Activated naive CD4-positive, alpha-beta T cell treated with anti-CD3 and anti-CD28 coated beads, Interleukin-2, amount 50 U/mL, for 72 hours (primary cell): ENCODE measurements around the gene TMCO4. TPM values are rescaled to one million over a fixed set of nuclear protein-coding genes. Genes with fewer than 3 reads are reported as not detected.

Experiments used
- ATAC-seq, 2 donors: fragments of 150-1000 bp; cut with Tn5 transposase; 2 replicates each; pipeline ENCODE4 v1.10.0; 2021; ENCODE audit warnings: mild to moderate bottlenecking in 2 of 2, moderate library complexity in 2 of 2
- DNase-seq, 2 donors: peaks; one replicate each; pipeline ENCODE4 v3.0.0; 2021 to 2022; ENCODE audit warnings: low spot score in 2 of 2
- H3K27ac Mint-ChIP-seq, 2 donors: one replicate each; pipeline ENCODE4 v1.8.0; 2022; ENCODE audit warnings: mild to moderate bottlenecking in 2 of 2, mixed read lengths in 2 of 2
- H3K36me3 Mint-ChIP-seq, 2 donors: one replicate each; pipeline ENCODE4 v1.8.0; 2022; ENCODE audit warnings: mixed read lengths in 2 of 2
- H3K9me3 Mint-ChIP-seq, 2 donors: one replicate each; pipeline ENCODE4 v1.8.0; 2022; ENCODE audit warnings: mixed read lengths in 2 of 2
- total RNA-seq, 2 donors: library from RNA; stranded (reverse); gene quantifications; one replicate each; pipeline ENCODE4 v1.2.3, GENCODE V29; 2022

Gene TMCO4
- total RNA-seq, 2 donors from 2014 or later = 6.9 to 18.7 TPM

- ATAC-seq (no peak), DNase-seq (no peak)
- Mint-ChIP-seq H3K27ac (no peak overlapping the region), H3K9me3 (no peaks in the 10 kb centered on the region), H3K36me3 (peaks cover 0 to 6% of the 10 kb centered on the region in 2 donors)
Observed at GRCh38 chr1:19769211-19769932, 30.3 kb downstream of the TMCO4 start.

GRCh38 chr1:19768353-19769210 lies 31.1 kb downstream of the TMCO4 start:
- DNase-seq = no peak
- H3K27ac Mint-ChIP-seq = no peak overlapping the region
- ATAC-seq = no peak
- H3K36me3 Mint-ChIP-seq = peaks cover 0 to 6% of the 10 kb centered on the region in 2 donors
- H3K9me3 Mint-ChIP-seq = no peaks in the 10 kb centered on the region

DNA sequence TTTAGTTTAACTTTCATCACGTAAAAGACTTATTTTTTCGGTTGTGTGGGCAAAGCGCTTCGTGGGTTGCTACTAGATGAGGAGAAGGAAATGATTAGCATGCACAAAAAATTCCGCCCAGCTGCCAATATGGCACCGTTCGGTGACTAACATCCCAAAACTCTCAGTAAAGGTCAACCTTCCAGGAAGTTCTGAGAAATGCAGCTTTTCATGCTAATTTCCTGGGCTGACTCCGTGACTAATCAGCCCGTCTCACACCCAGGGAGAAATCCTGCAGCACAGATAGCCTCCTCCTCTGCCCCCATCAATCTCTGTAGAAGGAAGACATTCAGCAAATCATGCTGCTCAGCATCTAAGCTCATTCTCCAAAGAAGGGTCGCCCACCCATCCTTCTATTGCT lies 34.1 kb downstream of the TMCO4 start:
- H3K27ac Mint-ChIP-seq = peak overlapping the region; percentile 81 to 86

DNA sequence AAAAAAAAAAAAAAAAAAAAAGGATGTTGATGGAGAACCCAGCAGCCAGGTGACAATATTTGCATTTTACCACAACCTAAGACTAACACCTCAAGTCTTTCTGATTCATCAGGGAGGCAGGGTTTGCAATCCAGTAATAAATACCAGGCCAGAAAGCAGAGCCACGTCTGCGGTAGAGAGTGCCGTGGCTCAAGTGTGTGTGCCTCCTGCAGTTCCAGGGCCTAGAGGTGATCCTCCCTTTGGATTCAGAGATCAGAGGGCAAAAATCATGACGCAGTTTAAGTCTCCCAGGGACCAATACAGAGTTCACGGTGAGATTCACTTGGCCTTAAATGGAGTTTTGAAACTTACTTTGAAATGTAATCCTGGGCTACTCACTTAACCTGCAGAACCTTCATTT lies 34.9 kb downstream of the TMCO4 start:
- peak overlapping the region; percentile 81 to 86 for H3K27ac Mint-ChIP-seq
- peaks cover 0 to 6% of the 10 kb centered on the region in 2 donors for H3K36me3 Mint-ChIP-seq
- ATAC-seq (peak; percentile 78 to 81), DNase-seq (peak in 1 of 2 donors; percentile 28)
- H3K9me3 Mint-ChIP-seq = no peaks in the 10 kb centered on the region

More for the DNA sequence above, 34.1 kb downstream of the TMCO4 start:
- ATAC-seq (peak; percentile 84 to 88), DNase-seq (peak; percentile 35 to 62)
- H3K9me3 Mint-ChIP-seq = no peaks in the 10 kb centered on the region
- H3K36me3 Mint-ChIP-seq = peaks cover 0 to 6% of the 10 kb centered on the region in 2 donors

DNA sequence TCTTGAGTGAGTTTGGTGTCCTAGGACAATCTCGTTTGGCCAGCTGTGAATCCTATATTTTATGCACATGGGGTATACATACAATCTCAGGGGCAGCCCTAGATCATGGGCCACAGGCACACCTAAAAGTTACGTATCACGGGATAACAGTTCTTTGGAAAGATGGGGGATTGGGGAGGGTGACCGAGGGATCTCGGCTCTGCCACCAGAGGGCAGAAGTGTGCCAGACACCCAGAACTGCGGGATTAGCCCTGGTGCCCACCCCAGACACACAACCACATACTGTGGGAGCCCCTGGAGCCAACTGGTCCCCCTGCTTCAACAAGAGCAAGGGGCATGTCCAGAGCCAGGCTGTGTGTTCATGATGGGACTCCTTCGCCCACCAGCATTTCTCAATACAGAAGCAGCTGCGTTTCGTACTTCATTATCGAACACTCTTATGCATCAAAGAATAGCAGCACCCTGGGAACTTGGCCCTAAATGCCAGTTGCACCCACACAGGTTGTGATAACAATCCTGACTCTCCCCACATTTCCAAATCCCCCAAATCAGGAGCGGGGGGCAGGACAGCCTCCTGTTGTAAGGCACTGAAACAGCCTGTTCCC lies 37.4 kb downstream of the TMCO4 start:
- H3K27ac Mint-ChIP-seq = no peak overlapping the region
- ATAC-seq (no peak), DNase-seq (peak in 1 of 2 donors; percentile 51)
- H3K9me3 Mint-ChIP-seq = no peaks in the 10 kb centered on the region
- peaks cover 0 to 10% of the 10 kb centered on the region in 2 donors for H3K36me3 Mint-ChIP-seq

DNA sequence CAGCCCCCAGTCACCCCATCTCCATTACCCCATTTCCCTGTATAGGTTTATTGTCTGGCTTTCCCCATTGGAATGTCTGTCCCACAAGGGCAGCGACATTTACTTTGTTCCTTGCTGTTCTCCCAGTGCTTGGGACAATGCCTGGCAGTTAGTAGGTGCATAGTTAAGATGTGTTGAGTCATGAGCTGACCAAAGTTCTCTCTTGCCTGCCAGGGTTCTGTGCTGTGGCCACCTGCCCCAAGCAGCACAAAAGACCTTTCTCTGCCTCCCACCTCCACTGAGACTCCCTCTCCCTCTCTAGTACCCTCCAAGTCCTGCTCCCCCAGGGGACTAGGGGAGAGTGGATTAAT lies 40.0 kb downstream of the TMCO4 start:
- Mint-ChIP-seq H3K27ac (peak overlapping the region; percentile 30 to 89), H3K36me3 (peaks cover 0 to 6% of the 10 kb centered on the region in 2 donors), H3K9me3 (no peaks in the 10 kb centered on the region)
- ATAC-seq (no peak), DNase-seq (no peak)

GRCh38 chr1:19758227-19758830 lies 41.4 kb downstream of the TMCO4 start:
- Mint-ChIP-seq H3K9me3 (no peaks in the 10 kb centered on the region), H3K36me3 (peaks cover 0 to 6% of the 10 kb centered on the region in 2 donors), H3K27ac (no peak overlapping the region)
- ATAC-seq (no peak), DNase-seq (no peak)

GRCh38 chr1:19757641-19758040 lies 42.1 kb downstream of the TMCO4 start:
- Mint-ChIP-seq H3K9me3 (no peaks in the 10 kb centered on the region), H3K27ac (no peak overlapping the region), H3K36me3 (peaks cover 0 to 6% of the 10 kb centered on the region in 2 donors)
- DNase-seq (no peak), ATAC-seq (no peak)

DNA sequence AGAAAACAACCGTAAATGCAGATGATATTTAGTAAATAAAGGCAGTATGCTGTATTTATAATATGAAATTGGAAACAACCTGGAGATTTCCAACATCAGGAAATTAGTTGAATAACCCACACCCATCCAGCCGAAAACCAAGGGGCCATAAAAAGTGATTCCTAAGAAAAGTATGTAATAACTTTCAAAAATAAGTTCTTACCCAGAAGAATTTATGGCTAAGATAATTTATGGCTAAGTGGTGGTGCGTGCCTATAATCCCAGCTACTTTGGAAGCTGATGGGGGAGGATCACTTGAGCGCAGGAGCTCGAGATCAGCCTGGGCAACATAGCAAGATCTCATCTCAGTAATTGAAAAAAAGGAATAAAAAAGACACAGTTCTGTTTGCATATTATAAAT lies 43.2 kb downstream of the TMCO4 start:
- DNase-seq = no peak
- H3K27ac Mint-ChIP-seq = no peak overlapping the region
- H3K36me3 Mint-ChIP-seq = peaks cover 0 to 6% of the 10 kb centered on the region in 2 donors
- no peaks in the 10 kb centered on the region for H3K9me3 Mint-ChIP-seq
- no peak for ATAC-seq

DNA sequence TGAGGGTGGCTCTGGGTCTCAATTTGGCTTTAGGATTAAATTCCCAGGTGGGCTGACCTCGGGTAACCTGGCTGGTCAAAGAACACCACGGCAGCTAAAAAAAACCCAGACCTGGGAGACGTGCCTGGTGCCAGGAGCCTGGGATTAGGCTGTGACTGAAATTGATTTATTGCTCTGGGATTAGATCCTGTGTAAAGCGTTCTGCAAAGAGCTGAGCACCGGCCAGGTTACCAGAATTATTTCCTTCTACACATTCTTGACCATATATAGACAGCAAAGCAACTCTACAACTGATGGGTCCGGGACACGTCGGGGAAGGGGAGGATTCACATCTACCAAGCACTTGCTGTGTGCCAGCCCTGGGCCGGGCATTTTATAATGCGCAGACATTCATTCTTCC lies 45.2 kb downstream of the TMCO4 start:
- ATAC-seq (no peak), DNase-seq (no peak)
- peaks cover 5 to 16% of the 10 kb centered on the region in 2 donors for H3K36me3 Mint-ChIP-seq
- no peaks in the 10 kb centered on the region for H3K9me3 Mint-ChIP-seq
- H3K27ac Mint-ChIP-seq = no peak overlapping the region

- DNase-seq (no peak), ATAC-seq (no peak)
- H3K27ac Mint-ChIP-seq = no peak overlapping the region
- no peaks in the 10 kb centered on the region for H3K9me3 Mint-ChIP-seq
- H3K36me3 Mint-ChIP-seq = peaks cover 5 to 11% of the 10 kb centered on the region in 2 donors
Observed at GRCh38 chr1:19752083-19752696, 47.5 kb downstream of the TMCO4 start.

GRCh38 chr1:19750882-19751276 lies 48.8 kb downstream of the TMCO4 start:
- H3K36me3 Mint-ChIP-seq = peaks cover 5 to 15% of the 10 kb centered on the region in 2 donors
- ATAC-seq (no peak), DNase-seq (no peak)
- H3K9me3 Mint-ChIP-seq = no peaks in the 10 kb centered on the region
- no peak overlapping the region for H3K27ac Mint-ChIP-seq

DNA sequence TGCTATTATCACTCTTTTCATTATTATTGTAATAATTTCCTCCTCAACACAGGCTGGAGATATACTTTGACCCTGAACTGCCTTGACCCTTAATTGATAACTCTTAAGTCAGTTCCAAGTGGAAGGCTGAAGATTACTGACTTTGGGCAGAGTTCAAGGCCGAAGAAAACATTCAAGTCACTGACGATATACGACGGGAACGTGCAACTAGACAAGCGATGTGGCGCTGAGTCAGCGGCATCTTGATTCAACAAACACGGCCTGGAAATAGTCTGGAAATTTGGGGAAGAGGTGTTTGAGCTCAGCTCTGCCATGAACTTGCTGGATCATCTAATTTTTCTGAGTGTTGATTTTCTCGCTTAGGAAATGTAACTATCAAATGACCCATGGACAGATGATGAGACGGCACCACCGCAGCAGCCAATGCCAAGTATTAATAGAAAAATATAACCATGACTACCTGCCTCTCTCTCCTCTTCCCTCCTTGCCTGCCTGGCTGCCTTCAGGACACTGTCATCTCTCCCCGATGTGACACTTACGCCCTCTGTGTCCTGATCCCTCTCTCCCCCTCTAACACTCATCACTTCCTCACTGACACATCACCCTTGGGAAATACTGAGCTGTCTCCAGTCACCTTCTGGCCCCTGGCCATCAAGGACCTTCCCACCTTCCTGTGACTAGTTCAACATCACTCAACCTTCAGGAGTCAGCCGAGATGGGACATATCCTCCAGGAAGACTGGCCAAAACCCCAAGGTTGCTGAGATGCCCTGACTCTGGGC lies 49.4 kb downstream of the TMCO4 start:
- ATAC-seq (peak in 1 of 2 donors; percentile 9), DNase-seq (no peak)
- Mint-ChIP-seq H3K36me3 (peaks cover 5 to 15% of the 10 kb centered on the region in 2 donors), H3K27ac (no peak overlapping the region), H3K9me3 (no peaks in the 10 kb centered on the region)

GRCh38 chr1:19749685-19750084 lies 50.0 kb downstream of the TMCO4 start:
- ATAC-seq (no peak), DNase-seq (no peak)
- peaks cover 5 to 15% of the 10 kb centered on the region in 2 donors for H3K36me3 Mint-ChIP-seq
- no peaks in the 10 kb centered on the region for H3K9me3 Mint-ChIP-seq
- H3K27ac Mint-ChIP-seq = no peak overlapping the region

DNA sequence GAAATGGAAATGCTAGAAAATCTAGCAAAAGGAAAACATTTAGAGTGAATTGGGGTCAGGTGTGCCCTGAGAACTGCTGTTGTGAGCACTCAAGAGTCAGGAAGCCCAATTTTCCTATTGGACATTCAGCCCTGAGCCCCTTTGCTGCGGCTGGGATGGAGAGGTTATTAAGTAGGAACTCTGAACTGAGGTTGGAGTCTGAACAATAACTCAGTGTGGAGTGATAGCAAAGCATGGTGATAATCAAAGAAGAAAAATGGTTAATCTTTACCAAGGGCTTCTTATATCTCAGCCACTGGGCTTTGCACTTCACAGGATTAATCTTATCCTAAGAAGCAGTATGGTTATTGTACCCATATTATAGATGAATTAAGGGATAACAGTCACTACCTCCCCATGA lies 52.0 kb downstream of the TMCO4 start:
- peaks cover 5 to 15% of the 10 kb centered on the region in 2 donors for H3K36me3 Mint-ChIP-seq
- no peaks in the 10 kb centered on the region for H3K9me3 Mint-ChIP-seq
- ATAC-seq = no peak
- no peak for DNase-seq
- H3K27ac Mint-ChIP-seq = no peak overlapping the region

GRCh38 chr1:19744886-19745285 lies 54.8 kb downstream of the TMCO4 start:
- no peaks in the 10 kb centered on the region for H3K9me3 Mint-ChIP-seq
- peak overlapping the region in 1 of 2 donors; percentile 6 for H3K27ac Mint-ChIP-seq
- no peak for DNase-seq
- H3K36me3 Mint-ChIP-seq = peaks cover 4 to 11% of the 10 kb centered on the region in 2 donors
- ATAC-seq = no peak
